GM19025 (cell line): ENCODE measurements around the gene NMNAT2.
"Not testable (repeated sequence)": the region's sequence is repeated elsewhere in the genome, so short reads cannot be mapped to it uniquely, and the experiment has no call there.

ENCODE experiments used
- ATAC-seq: cut with Tn5 transposase; IDR thresholded peaks from one replicate; pipeline ENCODE4 v1.9.1; 2021; ENCODE audit warnings: mild to moderate bottlenecking, low read depth, moderate library complexity; ENCODE audit not compliant: unreplicated experiment

The NMNAT2 gene

DNA sequence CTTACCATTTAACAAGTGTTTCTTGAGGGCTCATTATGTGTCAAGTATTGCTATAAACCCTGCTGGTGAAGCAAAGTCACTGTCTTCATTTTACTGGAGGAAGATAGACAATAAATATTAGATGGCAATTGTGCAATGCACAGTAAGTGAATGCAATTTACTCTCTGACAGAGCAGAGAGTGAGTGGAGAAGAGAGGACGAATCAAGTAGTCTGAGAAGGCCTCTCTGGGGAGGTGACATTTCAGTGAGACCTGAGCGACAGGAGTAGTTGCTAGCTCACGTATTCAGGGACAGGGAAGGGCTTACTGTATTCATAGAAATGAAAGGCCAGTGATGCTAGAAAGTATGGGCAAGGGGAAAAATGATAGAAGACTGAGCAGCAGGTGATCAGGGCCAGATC, 1.2 kb upstream of the NMNAT2 start:
- ATAC-seq: no peak

DNA sequence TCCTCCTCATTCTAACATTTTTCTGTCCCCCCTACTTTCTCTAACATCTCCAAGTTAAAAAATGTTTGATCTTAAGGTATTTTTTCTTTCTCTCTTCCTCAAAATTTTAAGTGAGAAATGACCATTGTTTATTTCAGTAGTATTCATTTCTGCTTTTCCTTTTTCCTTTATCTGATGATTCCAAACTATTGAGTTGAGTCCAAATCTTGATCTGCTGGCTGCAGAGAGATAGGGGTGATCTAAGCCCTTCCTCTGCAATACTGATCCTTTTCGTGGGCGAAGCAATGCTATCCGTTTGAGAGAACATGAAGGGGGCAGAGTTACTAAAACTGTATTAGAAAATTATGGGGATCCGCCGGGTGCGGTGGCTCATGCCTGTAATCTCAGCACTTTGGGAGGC, 516 bp upstream of the NMNAT2 start:
- no peak for ATAC-seq

DNA sequence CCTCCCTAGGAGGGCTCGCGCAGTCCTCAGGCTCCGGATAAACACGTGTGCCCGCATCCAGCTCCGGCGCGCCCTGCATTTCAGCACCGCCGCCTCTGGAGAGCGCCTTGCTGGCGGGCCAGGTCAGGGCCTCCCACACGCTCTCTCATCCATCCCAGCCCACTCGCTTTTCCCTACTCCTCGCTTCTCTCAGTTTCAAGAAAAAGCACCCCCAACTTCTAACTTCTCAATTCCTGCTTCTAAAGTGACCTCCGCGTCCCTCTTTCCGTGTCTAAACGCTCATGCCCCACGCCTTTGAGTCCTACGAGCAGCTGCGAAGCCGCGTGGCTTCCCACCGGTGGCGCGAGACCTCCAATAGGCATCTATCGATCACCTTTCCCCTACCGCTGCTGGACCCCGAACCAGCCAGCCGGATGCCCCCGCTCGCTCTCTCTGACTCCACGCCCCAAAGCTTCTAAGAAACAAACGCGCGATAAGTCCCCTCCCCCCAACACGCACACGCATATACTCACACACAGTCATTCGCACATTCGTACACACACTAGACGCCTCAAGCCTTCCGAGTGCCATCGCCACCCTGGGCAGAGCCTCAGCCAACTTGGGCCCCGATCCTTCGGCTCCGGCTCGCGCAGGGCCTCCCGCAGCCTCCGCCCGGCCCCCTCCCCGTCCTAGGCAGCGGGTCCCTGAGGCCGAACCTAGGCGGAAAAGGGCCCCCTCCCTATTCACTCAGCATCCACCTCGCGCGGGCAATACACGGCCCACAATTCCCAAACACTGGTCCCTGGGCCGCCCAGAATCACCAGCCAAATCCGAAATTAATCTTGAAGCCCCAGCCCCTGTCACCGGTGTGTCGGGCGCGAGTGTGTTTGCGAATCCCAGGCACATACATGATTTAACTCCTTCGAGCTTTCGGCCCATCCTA, 1.1 kb downstream of the NMNAT2 start:
- ATAC-seq: no peak

DNA sequence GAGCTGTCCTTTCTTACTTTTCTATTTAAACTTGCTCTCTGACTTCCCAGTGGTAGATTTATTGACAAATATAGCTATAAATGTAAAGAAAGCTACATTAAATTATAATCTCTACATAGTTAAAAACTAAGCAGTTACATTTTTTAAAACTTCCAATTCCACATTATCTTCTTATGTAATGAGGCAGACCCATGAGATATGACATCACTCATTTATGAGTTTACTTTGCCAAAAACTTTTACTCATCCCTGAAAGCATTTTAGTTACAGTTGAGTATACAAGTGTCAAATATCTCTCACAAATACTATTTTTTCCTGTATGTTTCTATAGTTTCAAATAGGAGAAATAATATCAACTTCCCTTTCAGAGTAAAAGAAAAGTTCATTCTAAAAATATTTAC, 3.8 kb downstream of the NMNAT2 start:
- no peak for ATAC-seq

DNA sequence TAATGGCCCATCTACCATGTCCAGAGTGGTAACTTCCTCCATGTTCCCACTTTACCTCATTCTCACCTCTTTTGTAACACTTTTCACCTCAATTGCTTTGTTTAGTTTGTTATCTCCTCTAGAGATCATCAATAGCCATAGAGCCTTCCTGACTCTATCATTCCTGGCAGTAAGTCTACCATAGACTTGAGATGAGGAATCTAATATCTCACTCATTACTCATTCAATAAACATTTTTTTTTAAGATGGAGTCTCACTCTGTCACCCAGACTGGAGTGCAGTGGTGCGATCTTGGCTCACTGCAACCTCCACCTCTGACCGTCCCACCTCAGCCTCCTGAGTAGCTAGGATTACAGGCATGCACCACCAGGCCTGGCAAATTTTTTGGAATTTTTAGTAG, 7.1 kb downstream of the NMNAT2 start:
- no peak for ATAC-seq

DNA sequence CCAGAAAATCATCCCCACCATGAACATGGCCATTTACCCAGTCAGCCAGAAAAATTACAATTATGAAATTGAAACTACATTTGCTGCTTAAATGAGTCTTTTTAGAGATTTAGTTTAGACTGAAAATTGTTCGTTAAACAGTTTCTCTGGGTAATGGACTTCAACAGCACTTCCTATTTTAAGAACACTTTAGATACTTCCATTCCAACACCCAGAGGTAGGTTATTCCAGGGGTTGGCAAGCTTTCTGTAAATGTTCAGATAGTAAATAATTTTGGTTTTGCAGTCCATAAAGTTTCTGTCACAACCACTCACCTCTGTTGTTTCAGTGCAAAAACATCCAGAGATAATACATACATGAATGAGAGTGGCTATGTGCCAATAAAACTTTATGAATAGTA, 10.2 kb downstream of the NMNAT2 start:
- no peak for ATAC-seq

DNA sequence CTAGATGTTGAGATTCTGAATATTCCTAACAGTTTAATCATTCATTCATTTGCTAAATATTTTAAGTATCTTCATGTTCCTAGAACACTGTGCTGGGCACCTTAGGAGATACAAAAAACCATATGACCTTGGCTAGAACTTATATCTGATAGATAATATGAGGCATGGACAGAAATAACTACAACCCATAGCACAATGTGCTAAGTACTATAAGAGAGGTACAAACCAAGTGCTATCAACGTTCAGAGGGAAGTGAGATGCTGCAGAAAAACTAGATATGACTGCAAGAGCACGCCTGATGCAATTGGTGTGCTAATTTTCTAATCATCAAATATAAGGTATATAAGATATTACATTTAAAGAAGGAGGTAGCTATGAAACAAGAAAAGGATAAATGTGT, 10.7 kb downstream of the NMNAT2 start:
- ATAC-seq: no peak

DNA sequence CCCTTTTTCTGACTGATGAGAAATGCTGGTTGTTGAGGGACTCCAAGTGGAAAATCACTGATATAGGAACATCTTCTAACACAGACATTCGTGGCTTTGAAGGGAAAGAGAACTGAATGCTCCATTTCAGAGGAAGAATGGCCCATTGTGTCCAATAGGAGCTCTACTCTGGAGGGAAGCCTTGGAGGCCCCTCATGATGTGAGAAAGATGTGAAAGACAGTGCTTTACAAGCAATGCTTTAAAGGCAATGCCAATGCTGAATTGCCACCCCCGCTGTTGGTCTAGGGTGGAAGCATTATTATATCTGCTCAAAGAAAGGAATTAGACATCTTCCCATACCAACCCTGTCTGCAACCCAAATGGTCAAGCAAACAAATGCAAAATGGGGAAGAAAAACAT, 13.7 kb downstream of the NMNAT2 start:
- no peak for ATAC-seq

DNA sequence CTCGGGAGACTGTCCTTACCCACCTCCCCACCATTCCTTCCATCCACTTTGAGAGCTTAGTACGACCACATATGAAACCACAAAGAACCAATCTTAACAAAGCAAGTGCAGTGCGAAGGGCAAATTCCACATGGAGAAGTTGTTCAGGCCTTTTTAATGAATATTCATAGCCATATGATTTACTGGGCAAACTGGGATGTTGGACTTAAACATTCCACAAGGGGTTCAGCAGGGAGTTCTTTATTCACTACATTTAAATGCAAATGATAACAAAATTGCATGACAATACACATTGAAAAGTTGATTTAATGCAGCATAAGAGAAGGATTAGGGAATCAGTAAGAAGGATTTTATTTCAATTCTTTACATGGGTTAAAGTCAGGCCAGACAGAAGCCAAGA, 14.7 kb downstream of the NMNAT2 start:
- no peak for ATAC-seq

DNA sequence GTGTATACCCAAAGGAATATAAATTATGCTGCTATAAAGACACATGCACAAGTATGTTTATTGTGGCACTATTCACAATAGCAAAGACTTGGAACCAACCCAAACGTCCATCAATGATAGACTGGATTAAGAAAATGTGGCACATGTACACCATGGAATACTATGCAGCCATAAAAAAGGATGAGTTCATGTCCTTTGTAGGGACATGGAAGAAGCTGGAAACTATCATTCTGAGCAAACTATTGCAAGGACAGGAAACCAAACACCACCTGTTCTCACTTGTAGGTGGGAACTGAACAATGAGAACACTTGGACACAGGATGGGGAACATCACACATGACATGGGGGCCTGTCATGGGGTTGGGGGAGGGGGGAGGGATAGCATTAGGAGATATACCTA, 16.6 kb downstream of the NMNAT2 start:
- ATAC-seq: not testable (repeated sequence)

DNA sequence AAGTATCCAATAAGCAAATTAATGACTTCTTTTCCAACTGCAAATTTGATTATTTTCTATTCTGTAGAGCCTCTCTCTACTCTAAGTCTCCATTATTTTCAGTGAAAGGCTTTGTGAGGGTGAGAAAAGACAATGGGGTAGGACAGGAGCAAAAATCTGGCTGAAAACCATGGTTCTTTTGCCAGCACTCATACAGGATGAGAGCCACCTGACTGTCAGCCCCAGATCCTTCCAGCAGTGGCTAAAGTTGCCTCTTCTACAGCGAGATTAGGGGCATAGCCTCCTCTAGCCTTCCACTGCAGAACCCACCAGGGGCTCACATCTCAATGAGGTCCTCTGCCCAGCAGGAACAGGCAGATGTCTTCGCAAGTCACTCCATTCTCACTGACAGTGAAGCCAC, 23.7 kb downstream of the NMNAT2 start:
- no peak for ATAC-seq

DNA sequence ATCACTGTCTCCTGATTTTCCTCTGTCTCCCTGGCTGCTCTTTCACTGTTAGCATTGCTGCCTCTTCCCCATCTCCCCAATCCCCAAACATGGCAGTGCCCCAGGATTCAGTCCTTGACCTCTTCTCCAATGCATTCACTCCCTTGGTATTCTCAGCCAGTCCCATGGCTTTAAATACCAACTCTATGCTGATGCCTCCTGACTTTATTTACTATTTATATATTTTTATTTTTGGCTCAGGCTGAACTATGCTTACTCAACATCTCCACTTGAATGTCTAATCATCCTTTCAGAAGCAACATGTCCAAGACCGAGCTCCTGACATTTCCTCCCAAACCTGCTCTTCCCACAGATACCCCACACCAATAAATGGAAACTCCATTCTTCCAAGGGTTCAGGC, 26.3 kb downstream of the NMNAT2 start:
- ATAC-seq: no peak

DNA sequence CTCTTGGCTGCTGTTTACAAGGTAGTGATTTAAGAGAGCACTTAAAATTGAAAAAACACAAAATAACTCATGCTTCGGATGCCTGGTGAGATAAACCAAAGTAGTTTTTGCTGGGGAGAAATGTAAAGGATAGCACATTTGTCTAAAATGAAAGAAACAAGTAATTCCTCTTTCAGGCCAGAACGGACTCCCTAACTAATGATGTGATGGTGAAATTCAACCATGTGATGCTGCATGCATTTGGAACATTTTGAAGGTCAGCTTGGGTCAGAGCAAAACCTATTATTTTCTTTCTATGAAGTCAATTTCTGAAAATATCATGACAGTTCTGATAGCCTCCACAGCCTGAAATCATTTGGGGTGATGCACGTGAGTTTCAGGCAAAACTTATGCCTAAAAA, 27.6 kb downstream of the NMNAT2 start:
- no peak for ATAC-seq

DNA sequence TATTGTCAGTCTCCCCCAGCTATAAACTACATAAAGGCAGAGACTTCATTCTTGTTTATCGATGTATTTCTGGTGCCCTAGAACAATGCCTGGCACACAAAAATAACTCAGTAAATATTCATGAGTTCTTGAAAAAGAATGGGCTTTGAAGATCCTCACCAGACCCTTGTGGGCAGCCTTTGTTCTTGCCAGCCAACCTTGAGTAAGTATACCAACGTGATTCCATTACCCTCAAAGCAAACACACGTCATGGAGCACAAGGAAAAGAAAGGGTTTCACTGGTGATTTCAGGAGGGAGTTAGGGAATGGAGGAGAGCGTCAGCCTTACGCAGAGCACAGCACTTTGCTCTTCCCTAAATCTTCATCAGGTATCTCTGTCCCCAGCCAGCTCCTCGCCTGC, 29.4 kb downstream of the NMNAT2 start:
- ATAC-seq: no peak

DNA sequence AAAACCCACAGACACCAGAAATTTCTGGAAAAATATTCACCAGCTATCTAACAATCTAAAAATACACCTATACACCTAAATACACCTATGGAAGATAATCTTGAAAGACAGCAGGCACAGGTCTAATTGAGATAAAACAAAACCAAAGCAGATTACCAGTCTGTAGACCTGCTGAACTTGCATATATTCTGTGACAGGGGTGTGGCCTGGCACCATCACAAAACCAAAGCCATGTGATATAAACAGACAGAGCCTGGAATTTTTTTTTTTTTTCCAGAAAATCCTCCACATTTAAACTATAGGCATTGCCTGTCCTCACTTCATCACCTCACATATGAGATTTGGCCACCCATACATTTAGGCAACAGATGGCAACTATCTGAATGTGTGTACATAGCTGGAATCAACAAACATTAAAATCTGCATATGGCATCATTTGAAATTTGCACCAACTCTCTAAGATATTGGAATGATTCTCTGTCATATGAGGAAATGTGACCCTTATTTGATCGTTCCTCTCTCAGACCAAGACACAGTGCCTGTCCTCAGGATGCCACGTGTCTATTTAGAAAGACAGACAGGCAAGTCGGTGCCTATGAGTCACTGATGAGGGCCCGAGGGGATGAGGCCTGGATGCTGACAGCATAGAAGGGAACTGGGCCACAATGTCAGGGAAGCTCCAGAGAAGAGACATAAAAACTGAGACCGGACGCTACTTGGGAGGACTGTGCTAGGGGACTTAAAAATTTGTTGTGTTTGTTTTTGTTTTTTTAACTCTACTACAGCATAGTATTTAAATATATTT, 32.6 kb downstream of the NMNAT2 start:
- no peak for ATAC-seq

DNA sequence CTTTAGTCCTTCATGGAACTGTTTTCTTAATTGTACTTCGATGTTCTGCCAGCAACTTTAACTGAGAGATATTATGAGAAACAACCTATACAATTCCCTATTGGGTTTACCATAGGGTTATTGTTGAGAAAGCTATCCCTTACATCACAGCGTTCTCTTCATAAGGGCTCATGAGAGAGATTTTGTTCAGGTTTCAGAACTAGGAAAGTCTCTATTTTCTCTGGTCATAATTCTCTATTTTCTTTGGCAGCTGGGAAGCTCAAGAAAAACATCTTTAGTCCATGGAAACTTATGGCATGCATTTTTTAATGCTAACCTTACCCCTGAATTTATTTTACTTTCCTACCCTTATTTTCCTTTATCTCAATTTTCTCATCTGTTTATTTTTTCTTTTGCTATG, 38.2 kb downstream of the NMNAT2 start:
- no peak for ATAC-seq

DNA sequence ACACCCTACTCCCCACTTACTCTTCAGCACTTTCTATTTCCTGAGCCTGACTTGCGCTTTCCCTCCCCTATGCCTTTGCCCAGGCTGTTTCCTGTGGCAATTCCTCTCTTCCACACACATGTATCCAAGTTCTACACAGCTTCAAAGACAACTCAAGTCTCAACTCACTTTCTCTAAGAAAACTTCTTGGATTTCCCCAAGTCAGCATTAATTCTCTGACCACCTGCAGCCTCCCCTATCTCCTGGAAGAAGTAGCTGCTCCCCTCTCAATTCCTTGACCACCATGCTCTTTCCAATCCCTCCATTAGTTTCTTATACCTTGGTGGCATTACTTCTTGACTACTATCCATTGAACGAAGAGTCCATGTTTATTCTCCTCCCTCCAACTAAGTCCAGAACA, 42.8 kb downstream of the NMNAT2 start:
- ATAC-seq: no peak

DNA sequence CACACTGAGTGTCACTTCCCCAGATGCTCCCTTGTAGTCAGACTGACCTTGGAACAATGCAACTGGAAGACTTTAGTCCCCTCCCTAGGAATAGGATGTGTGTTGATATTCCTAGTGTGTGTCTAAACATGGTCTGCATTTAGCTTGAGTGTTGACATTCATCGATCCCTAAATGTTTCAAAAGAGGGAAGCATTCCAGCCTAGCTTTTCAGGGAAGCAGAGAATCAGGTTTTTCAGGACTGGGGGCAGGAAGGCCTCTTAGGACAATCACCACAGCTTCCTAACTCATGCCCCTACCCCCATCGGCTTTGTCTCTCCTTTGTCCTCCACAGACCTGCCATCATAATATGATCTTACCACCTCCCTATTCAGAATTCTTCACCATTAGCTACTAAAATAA, 43.4 kb downstream of the NMNAT2 start:
- ATAC-seq: no peak

DNA sequence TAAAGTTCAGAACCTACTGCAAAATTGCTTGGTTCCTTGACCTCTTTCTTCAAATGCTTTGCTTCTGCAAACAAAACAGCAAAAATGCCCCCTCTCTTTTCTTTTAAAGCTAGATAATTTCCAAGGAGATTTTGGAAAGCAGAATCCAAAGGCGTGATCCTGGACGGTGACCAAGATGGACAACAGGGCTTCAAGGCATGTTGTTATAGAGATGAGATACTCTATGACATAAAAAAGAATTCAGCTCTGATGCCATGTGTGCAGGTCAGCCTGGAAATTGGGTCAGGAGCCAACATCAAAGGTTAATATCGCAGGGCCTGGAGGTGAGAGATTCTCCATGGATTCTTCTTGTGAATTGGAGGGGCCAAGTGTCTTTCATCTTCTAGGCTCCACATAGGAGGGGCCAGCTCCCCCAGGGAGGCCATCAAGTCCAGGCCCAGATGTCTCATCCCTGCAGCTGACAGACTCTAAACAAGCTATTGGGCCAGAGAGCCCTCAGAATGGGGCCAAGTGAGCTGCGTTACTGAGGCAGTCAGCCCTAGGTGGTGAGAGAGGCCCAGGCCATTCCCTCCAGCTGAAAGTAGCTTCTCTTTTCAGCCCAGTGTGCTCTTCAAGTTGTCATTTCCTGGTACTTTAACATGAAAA, 45.5 kb downstream of the NMNAT2 start:
- ATAC-seq: no peak

DNA sequence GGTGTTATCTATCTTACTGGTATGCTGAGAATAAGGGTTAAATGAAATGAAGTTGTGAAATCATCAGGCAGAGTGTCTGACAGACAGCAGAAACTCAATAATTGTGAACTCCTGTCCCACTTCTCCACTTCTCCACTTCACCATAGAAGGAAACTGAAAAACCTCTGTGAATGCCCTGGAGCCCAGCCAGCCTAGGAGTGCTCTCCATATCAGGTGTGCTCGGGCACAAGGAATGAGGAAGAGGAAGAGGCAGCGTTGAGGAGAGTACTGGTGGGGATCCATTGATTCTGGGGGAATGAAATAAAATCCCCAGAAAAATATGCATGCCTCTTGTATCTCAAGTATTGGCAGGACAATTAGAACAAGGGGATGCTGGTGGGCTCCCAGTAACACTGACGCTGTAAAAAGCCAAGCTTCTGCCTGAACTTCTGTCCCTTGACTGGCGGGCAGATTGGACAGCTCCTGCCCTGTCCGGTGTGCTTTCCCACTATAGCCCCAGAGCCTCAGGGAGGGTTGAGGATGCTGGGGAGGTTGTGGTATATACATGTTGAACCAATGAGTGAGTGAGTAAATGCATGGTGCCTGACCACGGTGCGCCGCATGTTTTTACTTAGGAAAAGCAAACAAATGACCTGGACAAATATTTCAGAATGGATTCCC, 47.7 kb downstream of the NMNAT2 start:
- no peak for ATAC-seq
